Middle frontal gyrus (tissue), 1 donor: Measurements from ENCODE around the gene SERINC5.
"Not testable (repeated sequence)": the region's sequence is repeated elsewhere in the genome, so short reads cannot be mapped to it uniquely, and the experiment has no call there.

Source experiments
- DNase-seq: peaks from one replicate; pipeline ENCODE4 v3.0.0-alpha.2; 2015; ENCODE audit warnings: low spot score; ENCODE audit errors: extremely low spot score

The SERINC5 gene

GRCh38 chr5:80172067-80172695 lies 83.7 kb downstream of the SERINC5 start:
- no peak for DNase-seq

- DNase-seq = no peak
Observed at GRCh38 chr5:80170117-80170535, 85.7 kb downstream of the SERINC5 start.

- no peak for DNase-seq
Observed at GRCh38 chr5:80168388-80169028, 87.3 kb downstream of the SERINC5 start.

- no peak for DNase-seq
Observed at GRCh38 chr5:80165452-80165851, 90.4 kb downstream of the SERINC5 start.

GRCh38 chr5:80161165-80161564 lies 94.7 kb downstream of the SERINC5 start:
- no peak for DNase-seq

- no peak for DNase-seq
Observed at GRCh38 chr5:80160242-80160641, 95.6 kb downstream of the SERINC5 start.

GRCh38 chr5:80159133-80159815 lies 96.6 kb downstream of the SERINC5 start:
- no peak for DNase-seq

GRCh38 chr5:80156156-80156555 lies 99.7 kb downstream of the SERINC5 start:
- DNase-seq = no peak

GRCh38 chr5:80154749-80155148 lies 101.1 kb downstream of the SERINC5 start:
- DNase-seq = no peak

GRCh38 chr5:80154289-80154688 lies 101.6 kb downstream of the SERINC5 start:
- not testable (repeated sequence) for DNase-seq

- no peak for DNase-seq
Observed at GRCh38 chr5:80153586-80154126, 102.2 kb downstream of the SERINC5 start.

GRCh38 chr5:80152778-80153177 lies 103.1 kb downstream of the SERINC5 start:
- no peak for DNase-seq

GRCh38 chr5:80151890-80152289 lies 104.0 kb downstream of the SERINC5 start:
- no peak for DNase-seq

GRCh38 chr5:80150731-80151130 lies 105.1 kb downstream of the SERINC5 start:
- DNase-seq = no peak

GRCh38 chr5:80149161-80149609 lies 106.7 kb downstream of the SERINC5 start:
- DNase-seq = no peak

- DNase-seq = no peak
Observed at GRCh38 chr5:80147119-80147815, 108.6 kb downstream of the SERINC5 start.

- DNase-seq = no peak
Observed at GRCh38 chr5:80146046-80146445, 109.8 kb downstream of the SERINC5 start.

- DNase-seq = no peak
Observed at GRCh38 chr5:80143491-80143890, 112.4 kb downstream of the SERINC5 start.

GRCh38 chr5:80142996-80143395 lies 112.9 kb downstream of the SERINC5 start:
- DNase-seq = no peak

- DNase-seq = no peak
Observed at GRCh38 chr5:80141681-80142080, 114.2 kb downstream of the SERINC5 start.

- DNase-seq = no peak
Observed at GRCh38 chr5:80141147-80141671, 114.6 kb downstream of the SERINC5 start.
